ENCODE results near the gene IFT80.
A peak's percentile ranks its signal among the peaks of the same experiment; 100 is the strongest.

DNA sequence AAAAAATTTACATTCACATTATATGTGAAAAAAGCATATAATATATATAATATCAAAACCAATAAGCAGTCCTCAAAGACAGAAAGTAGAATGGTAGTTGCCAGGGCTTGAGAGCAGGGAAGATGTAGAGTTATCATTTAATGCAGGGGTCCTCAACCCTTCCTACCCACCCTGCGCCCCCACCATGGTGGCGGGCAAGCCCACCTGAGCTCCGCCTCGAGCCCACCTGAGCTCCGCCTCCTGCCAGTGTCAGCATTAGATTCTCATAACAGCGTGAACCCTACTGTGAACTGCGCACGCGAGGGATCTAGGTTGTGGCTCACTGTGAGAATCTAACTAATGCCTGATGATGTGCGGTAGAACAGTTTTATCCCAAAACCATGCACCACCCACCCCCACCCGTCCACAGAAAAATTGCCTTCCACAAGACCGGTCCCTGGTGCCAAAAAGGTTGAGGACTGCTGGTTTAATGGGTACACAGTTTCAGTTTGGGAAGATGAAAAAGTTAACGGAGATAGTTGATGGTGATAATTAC lies 47.6 kb upstream of the IFT80 start:
- TF ChIP-seq, protein P1, sequence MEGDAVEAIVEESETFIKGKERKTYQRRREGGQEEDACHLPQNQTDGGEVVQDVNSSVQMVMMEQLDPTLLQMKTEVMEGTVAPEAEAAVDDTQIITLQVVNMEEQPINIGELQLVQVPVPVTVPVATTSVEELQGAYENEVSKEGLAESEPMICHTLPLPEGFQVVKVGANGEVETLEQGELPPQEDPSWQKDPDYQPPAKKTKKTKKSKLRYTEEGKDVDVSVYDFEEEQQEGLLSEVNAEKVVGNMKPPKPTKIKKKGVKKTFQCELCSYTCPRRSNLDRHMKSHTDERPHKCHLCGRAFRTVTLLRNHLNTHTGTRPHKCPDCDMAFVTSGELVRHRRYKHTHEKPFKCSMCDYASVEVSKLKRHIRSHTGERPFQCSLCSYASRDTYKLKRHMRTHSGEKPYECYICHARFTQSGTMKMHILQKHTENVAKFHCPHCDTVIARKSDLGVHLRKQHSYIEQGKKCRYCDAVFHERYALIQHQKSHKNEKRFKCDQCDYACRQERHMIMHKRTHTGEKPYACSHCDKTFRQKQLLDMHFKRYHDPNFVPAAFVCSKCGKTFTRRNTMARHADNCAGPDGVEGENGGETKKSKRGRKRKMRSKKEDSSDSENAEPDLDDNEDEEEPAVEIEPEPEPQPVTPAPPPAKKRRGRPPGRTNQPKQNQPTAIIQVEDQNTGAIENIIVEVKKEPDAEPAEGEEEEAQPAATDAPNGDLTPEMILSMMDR (IDR thresholded peaks at IDR 0.05 in 2 of 3, conservative IDR thresholded peaks at IDR 0.05 in 1 of 3; ENCODE audit: insufficient read depth in 2 of 3, low read depth in 1 of 3, low read length in 3 of 3) = no peak
- TF ChIP-seq, protein P2, sequence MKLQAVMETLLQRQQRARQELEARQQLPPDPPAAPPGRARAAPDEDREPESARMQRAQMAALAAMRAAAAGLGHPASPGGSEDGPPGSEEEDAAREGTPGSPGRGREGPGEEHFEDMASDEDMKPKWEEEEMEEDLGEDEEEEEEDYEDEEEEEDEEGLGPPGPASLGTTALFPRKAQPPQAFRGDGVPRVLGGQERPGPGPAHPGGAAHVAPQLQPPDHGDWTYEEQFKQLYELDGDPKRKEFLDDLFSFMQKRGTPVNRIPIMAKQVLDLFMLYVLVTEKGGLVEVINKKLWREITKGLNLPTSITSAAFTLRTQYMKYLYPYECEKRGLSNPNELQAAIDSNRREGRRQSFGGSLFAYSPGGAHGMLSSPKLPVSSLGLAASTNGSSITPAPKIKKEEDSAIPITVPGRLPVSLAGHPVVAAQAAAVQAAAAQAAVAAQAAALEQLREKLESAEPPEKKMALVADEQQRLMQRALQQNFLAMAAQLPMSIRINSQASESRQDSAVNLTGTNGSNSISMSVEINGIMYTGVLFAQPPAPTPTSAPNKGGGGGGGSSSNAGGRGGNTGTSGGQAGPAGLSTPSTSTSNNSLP (IDR thresholded peaks at IDR 0.05; ENCODE audit: borderline replicate concordance, low read depth, low read length) = no peak
- TF ChIP-seq CREB1 (IDR thresholded peaks at IDR 0.05) = no peak
- no peak for TF ChIP-seq CREB1 (CRISPR knock-in tag; IDR thresholded peaks at IDR 0.05)
- TF ChIP-seq BHLHE40 (IDR thresholded peaks at IDR 0.05; ENCODE audit: low read length) = no peak
- TF ChIP-seq ZNF121 (CRISPR knock-in tag; conservative IDR thresholded peaks at IDR 0.05) = no peak
- TF ChIP-seq, protein P3, sequence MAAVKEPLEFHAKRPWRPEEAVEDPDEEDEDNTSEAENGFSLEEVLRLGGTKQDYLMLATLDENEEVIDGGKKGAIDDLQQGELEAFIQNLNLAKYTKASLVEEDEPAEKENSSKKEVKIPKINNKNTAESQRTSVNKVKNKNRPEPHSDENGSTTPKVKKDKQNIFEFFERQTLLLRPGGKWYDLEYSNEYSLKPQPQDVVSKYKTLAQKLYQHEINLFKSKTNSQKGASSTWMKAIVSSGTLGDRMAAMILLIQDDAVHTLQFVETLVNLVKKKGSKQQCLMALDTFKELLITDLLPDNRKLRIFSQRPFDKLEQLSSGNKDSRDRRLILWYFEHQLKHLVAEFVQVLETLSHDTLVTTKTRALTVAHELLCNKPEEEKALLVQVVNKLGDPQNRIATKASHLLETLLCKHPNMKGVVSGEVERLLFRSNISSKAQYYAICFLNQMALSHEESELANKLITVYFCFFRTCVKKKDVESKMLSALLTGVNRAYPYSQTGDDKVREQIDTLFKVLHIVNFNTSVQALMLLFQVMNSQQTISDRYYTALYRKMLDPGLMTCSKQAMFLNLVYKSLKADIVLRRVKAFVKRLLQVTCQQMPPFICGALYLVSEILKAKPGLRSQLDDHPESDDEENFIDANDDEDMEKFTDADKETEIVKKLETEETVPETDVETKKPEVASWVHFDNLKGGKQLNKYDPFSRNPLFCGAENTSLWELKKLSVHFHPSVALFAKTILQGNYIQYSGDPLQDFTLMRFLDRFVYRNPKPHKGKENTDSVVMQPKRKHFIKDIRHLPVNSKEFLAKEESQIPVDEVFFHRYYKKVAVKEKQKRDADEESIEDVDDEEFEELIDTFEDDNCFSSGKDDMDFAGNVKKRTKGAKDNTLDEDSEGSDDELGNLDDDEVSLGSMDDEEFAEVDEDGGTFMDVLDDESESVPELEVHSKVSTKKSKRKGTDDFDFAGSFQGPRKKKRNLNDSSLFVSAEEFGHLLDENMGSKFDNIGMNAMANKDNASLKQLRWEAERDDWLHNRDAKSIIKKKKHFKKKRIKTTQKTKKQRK (IDR thresholded peaks at IDR 0.05; ENCODE audit: borderline replicate concordance, low read depth, low read length) = no peak
- TF ChIP-seq, protein P4, sequence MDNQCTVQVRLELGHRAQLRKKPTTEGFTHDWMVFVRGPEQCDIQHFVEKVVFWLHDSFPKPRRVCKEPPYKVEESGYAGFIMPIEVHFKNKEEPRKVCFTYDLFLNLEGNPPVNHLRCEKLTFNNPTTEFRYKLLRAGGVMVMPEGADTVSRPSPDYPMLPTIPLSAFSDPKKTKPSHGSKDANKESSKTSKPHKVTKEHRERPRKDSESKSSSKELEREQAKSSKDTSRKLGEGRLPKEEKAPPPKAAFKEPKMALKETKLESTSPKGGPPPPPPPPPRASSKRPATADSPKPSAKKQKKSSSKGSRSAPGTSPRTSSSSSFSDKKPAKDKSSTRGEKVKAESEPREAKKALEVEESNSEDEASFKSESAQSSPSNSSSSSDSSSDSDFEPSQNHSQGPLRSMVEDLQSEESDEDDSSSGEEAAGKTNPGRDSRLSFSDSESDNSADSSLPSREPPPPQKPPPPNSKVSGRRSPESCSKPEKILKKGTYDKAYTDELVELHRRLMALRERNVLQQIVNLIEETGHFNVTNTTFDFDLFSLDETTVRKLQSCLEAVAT (IDR thresholded peaks at IDR 0.05) = peak in 1 of 2 experiments; percentile 56; a peak in 1 of 4 replicates
- no peak for TF ChIP-seq POLR2A (conservative IDR thresholded peaks at IDR 0.05)
- no peak for TF ChIP-seq NFATC3 (IDR thresholded peaks at IDR 0.05)
- TF ChIP-seq, protein P5, sequence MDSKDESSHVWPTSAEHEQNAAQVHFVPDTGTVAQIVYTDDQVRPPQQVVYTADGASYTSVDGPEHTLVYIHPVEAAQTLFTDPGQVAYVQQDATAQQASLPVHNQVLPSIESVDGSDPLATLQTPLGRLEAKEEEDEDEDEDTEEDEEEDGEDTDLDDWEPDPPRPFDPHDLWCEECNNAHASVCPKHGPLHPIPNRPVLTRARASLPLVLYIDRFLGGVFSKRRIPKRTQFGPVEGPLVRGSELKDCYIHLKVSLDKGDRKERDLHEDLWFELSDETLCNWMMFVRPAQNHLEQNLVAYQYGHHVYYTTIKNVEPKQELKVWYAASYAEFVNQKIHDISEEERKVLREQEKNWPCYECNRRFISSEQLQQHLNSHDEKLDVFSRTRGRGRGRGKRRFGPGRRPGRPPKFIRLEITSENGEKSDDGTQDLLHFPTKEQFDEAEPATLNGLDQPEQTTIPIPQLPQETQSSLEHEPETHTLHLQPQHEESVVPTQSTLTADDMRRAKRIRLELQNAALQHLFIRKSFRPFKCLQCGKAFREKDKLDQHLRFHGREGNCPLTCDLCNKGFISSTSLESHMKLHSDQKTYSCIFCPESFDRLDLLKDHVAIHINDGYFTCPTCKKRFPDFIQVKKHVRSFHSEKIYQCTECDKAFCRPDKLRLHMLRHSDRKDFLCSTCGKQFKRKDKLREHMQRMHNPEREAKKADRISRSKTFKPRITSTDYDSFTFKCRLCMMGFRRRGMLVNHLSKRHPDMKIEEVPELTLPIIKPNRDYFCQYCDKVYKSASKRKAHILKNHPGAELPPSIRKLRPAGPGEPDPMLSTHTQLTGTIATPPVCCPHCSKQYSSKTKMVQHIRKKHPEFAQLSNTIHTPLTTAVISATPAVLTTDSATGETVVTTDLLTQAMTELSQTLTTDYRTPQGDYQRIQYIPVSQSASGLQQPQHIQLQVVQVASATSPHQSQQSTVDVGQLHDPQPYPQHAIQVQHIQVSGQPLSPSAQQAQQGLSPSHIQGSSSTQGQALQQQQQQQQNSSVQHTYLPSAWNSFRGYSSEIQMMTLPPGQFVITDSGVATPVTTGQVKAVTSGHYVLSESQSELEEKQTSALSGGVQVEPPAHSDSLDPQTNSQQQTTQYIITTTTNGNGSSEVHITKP (IDR thresholded peaks at IDR 0.05; ENCODE audit: partially characterized antibody) = no peak
- TF ChIP-seq ZBTB1 (CRISPR knock-in tag; IDR thresholded peaks at IDR 0.05; ENCODE audit: borderline replicate concordance, low read depth) = no peak
- TF ChIP-seq, protein P6, sequence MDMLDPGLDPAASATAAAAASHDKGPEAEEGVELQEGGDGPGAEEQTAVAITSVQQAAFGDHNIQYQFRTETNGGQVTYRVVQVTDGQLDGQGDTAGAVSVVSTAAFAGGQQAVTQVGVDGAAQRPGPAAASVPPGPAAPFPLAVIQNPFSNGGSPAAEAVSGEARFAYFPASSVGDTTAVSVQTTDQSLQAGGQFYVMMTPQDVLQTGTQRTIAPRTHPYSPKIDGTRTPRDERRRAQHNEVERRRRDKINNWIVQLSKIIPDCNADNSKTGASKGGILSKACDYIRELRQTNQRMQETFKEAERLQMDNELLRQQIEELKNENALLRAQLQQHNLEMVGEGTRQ (CRISPR knock-in tag; IDR thresholded peaks at IDR 0.05) = no peak
- no peak for TF ChIP-seq EZH2 (IDR thresholded peaks at IDR 0.05; ENCODE audit: borderline replicate concordance, low read depth, low read length)

All from K562 (cell line).